ENCODE measurements around the gene BICRA. TPM values are rescaled to one million over a fixed set of nuclear protein-coding genes. Genes with fewer than 3 reads are reported as not detected.

The BICRA gene
- total RNA-seq, 1 experiment from 2014 or later: 29.3 TPM

DNA sequence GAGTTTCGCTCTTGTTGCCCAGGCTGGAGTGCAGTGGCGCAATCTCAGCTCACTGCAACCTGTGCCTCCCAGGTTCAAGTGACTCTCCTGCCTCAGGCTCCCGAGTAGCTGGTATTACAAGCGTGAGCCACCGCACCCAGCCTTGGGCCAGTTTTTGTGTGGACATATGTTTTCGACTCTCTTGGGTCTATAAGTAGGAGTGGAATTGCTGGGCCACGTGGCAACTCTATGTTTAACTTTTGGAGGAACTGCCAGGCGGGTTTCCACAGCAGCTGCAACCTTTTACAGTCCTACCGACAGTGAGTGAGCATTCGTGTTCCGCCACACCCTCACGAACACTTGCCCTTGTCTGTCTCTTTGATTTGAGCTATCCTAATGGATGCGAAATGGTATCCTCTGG, 44.9 kb downstream of the BICRA start:
- H3K36me3 Mint-ChIP-seq (ENCODE audit: insufficient read depth in 1 of 3, low read depth in 3 of 3): peaks cover 13 to 32% (median 24%) of the 10 kb centered on the region in 3 experiments

More for the DNA sequence above, 44.9 kb downstream of the BICRA start:
- Histone ChIP-seq H3K23me2 (ENCODE audit: insufficient read length, low read depth, low read length, poor library complexity, severe bottlenecking) (no peaks in the 10 kb centered on the region), H3K27me3 (ENCODE audit: insufficient read depth, low read length) (no peaks in the 10 kb centered on the region), H2AK5ac (ENCODE audit: insufficient read length, low read length) (no peak overlapping the region), H3K4me1 (ENCODE audit: insufficient read depth, low read length) (no peaks in the 10 kb centered on the region), H3K27ac (ENCODE audit: insufficient read length, low read depth, low read length) (no peak overlapping the region), H3K79me2 (ENCODE audit: insufficient read depth, low read length) (peaks cover 6% of the 10 kb centered on the region; the same call in 1 of the 2 replicates), H2BK20ac (ENCODE audit: low read depth, low read length, poor library complexity, severe bottlenecking) (no peak overlapping the region), H3K56ac (ENCODE audit: insufficient read length, low read depth, low read length) (no peak overlapping the region), H4K91ac (ENCODE audit: insufficient read length, low read depth, low read length) (no peak overlapping the region), H3K4ac (ENCODE audit: low read depth, low read length) (no peak overlapping the region), H4K20me1 (ENCODE audit: control insufficient read depth, insufficient read depth, insufficient read length) (no peaks in the 10 kb centered on the region), H2AFZ (ENCODE audit: low read length) (no peak overlapping the region), H4K5ac (ENCODE audit: insufficient read length, low read depth, low read length) (no peak overlapping the region), H3K4me2 (ENCODE audit: insufficient read depth, insufficient read length, low read length) (no peak overlapping the region), H3K14ac (ENCODE audit: insufficient read depth, low read length) (no peak overlapping the region), H3T11ph (ENCODE audit: low read length) (no peak overlapping the region), H3K18ac (ENCODE audit: insufficient read length, low read depth, low read length) (no peak overlapping the region), H2BK5ac (ENCODE audit: insufficient read length, low read length) (no peak overlapping the region), H3K23ac (ENCODE audit: insufficient read length, low read depth, low read length) (no peak overlapping the region), H4K8ac (replicated peaks; ENCODE audit: insufficient read length, low read depth, low read length) (no peak overlapping the region), H2BK12ac (ENCODE audit: insufficient read length, low read depth, low read length) (no peak overlapping the region), H3K9me3 (ENCODE audit: control insufficient read depth, low read depth, low read length) (peaks cover 4% of the 10 kb centered on the region), H2BK15ac (ENCODE audit: low read depth, low read length) (no peak overlapping the region), H2BK120ac (ENCODE audit: low read depth, low read length, poor library complexity, severe bottlenecking) (no peak overlapping the region), H3K9ac (ENCODE audit: extremely low read depth, insufficient read length, low read length) (no peak overlapping the region), H3K79me1 (ENCODE audit: insufficient read depth, low read depth, low read length, poor library complexity, severe bottlenecking) (peaks cover 13% of the 10 kb centered on the region)
- Mint-ChIP-seq H3K4me1 (peaks cover 0 to 11% of the 10 kb centered on the region in 2 experiments; a peak in 2 of 4 replicates), H3K9me3 (peaks cover 4 to 5% of the 10 kb centered on the region in 2 experiments; a peak in 3 of 5 replicates), H3K4me3 (no peak overlapping the region), H3K27me3 (ENCODE audit: low read depth) (no peaks in the 10 kb centered on the region; the same call in 1 of the 2 replicates), H3K27ac (0 out of 7 replicates have a peak overlapping the region, but pooled peaks of 1 of the 3 experiments have one; percentile 71)
- TF ChIP-seq, protein P1, sequence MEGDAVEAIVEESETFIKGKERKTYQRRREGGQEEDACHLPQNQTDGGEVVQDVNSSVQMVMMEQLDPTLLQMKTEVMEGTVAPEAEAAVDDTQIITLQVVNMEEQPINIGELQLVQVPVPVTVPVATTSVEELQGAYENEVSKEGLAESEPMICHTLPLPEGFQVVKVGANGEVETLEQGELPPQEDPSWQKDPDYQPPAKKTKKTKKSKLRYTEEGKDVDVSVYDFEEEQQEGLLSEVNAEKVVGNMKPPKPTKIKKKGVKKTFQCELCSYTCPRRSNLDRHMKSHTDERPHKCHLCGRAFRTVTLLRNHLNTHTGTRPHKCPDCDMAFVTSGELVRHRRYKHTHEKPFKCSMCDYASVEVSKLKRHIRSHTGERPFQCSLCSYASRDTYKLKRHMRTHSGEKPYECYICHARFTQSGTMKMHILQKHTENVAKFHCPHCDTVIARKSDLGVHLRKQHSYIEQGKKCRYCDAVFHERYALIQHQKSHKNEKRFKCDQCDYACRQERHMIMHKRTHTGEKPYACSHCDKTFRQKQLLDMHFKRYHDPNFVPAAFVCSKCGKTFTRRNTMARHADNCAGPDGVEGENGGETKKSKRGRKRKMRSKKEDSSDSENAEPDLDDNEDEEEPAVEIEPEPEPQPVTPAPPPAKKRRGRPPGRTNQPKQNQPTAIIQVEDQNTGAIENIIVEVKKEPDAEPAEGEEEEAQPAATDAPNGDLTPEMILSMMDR (conservative IDR thresholded peaks at IDR 0.05): no peak
- WGBS (ENCODE audit: extremely low coverage, insufficient read length, low lambda C conversion rate): no CpG with 5 or more reads among the region's 13 CpGs
- no peak for DNase-seq

Measured in H9 (cell line).